ENCODE data around the gene FHOD3. TPM values are rescaled to one million over a fixed set of nuclear protein-coding genes. Genes with fewer than 3 reads are reported as not detected.

The FHOD3 gene
- total RNA-seq, 3 donors from 2014 or later: 2.7 to 14.4 (median 4.0) TPM

DNA sequence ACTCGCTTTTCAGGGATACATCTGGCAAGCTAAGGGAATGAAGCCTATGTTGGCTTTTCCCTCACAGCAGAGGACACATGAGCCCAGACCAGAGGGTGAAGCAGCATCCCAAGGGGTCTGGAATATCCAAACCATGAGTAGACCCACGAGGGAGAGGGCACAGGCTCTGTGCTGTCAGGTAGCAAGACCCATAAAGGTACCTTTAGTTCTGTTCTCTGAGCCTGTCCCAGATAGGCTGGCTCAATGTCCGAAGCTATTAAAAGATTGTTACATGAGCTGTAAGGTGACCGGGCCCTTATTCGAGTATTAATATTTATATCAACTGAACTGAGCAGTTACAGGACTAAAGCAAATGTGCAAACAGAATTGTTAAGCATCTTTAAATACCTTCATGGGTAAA, 479.1 kb downstream of the FHOD3 start:
- no peaks in the 10 kb centered on the region for H3K9me3 ChIP-seq
- no peaks in the 10 kb centered on the region for H3K36me3 ChIP-seq (ENCODE audit: low read depth)
- DNase-seq (no peak), ATAC-seq (no peak)
- no peak overlapping the region for H3K4me3 ChIP-seq
- H3K4me1 ChIP-seq (ENCODE audit: low read depth): no peaks in the 10 kb centered on the region
- TF ChIP-seq CTCF (IDR thresholded peaks at IDR 0.05): no peak
- intact Hi-C loops (cut with DNase I, micrococcal nuclease): no loop called here

DNA sequence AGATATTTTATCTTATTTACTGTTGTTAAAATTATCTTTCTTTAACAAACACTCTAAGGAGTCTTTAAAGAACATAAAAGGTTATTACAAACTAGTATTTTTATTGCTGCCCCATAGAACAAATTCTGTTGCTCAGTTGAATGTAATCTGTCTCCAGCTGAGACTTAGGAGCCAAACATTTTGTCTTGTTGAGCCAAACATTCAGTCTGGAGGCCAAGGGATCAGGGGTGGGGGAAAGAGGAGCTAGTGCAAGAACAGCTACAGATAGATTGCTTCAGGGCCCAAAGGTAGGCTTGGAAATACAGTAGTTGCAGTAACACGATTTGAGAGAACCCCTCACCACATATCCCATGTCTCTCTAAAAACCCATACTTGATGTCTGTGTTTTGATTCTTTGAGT, 480.1 kb downstream of the FHOD3 start:
- H3K9me3 ChIP-seq: no peaks in the 10 kb centered on the region
- H3K36me3 ChIP-seq (ENCODE audit: low read depth): no peaks in the 10 kb centered on the region
- DNase-seq: no peak
- H3K4me1 ChIP-seq (ENCODE audit: low read depth): no peaks in the 10 kb centered on the region
- H3K4me3 ChIP-seq: no peak overlapping the region
- ATAC-seq: no peak
- no peak for TF ChIP-seq CTCF (IDR thresholded peaks at IDR 0.05)
- intact Hi-C loops (cut with DNase I, micrococcal nuclease): no loop called here

GRCh38 chr18:36780748-36781147, 483.2 kb downstream of the FHOD3 start:
- no peaks in the 10 kb centered on the region for H3K9me3 ChIP-seq
- ATAC-seq: no peak
- DNase-seq: no peak
- no peaks in the 10 kb centered on the region for H3K4me1 ChIP-seq (ENCODE audit: low read depth)
- no peak for TF ChIP-seq CTCF (IDR thresholded peaks at IDR 0.05)
- no peaks in the 10 kb centered on the region for H3K36me3 ChIP-seq (ENCODE audit: low read depth)
- H3K4me3 ChIP-seq: no peak overlapping the region
- intact Hi-C loops (cut with DNase I, micrococcal nuclease): no loop called here

GRCh38 chr18:36782710-36783109, 485.2 kb downstream of the FHOD3 start:
- DNase-seq: no peak
- no peaks in the 10 kb centered on the region for H3K4me1 ChIP-seq (ENCODE audit: low read depth)
- no peaks in the 10 kb centered on the region for H3K9me3 ChIP-seq
- intact Hi-C loops (cut with DNase I, micrococcal nuclease): no loop called here
- no peak overlapping the region for H3K4me3 ChIP-seq
- TF ChIP-seq CTCF (IDR thresholded peaks at IDR 0.05): no peak
- no peak for ATAC-seq
- H3K36me3 ChIP-seq (ENCODE audit: low read depth): no peaks in the 10 kb centered on the region

DNA sequence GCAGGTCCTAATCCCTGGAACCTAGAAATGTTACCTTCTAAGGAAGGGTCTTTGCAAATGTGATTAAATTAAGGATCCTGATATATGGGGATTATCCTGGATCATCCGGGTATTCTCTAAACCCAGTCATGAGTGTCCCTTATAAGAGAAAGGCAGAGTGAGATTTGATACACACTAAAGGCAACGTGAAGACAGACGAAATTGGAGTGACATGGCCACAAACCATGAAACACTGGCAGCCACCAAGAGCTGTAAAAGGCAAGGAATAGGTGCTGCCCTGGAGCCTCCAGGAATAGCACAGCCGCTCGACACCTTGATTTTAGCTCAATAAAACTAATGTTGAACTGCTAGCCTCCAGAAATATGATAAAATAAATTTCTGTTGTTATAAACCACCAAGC, 486.3 kb downstream of the FHOD3 start:
- Histone ChIP-seq H3K36me3 (ENCODE audit: low read depth) (no peaks in the 10 kb centered on the region), H3K9me3 (no peaks in the 10 kb centered on the region), H3K4me1 (ENCODE audit: low read depth) (no peaks in the 10 kb centered on the region), H3K4me3 (no peak overlapping the region)
- intact Hi-C loops (cut with DNase I, micrococcal nuclease): no loop called here
- ATAC-seq (no peak), DNase-seq (no peak)
- no peak for TF ChIP-seq CTCF (IDR thresholded peaks at IDR 0.05)

DNA sequence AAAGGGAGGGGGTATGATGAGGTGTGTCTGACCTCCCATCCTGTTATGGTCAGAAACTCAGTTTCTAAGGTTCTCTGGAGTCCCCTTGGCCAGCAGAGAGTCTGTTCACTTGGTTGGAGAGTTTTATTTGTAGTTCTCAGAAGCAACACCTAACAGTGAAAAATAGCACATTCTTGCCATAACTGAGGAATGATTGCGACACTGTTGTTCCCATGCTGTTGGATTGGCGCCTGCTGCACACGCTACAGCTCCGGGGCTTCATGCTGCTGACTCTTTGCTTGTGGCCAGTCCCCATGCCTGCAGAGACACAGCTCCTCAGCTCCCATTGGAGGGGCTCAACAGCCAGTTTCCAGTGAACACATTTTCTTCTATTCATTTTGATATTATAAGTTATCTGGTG, 489.2 kb downstream of the FHOD3 start:
- no peak overlapping the region for H3K4me3 ChIP-seq
- DNase-seq (no peak), ATAC-seq (no peak)
- H3K4me1 ChIP-seq (ENCODE audit: low read depth): no peaks in the 10 kb centered on the region
- H3K9me3 ChIP-seq: no peaks in the 10 kb centered on the region
- no peak for TF ChIP-seq CTCF (IDR thresholded peaks at IDR 0.05)
- no peaks in the 10 kb centered on the region for H3K36me3 ChIP-seq (ENCODE audit: low read depth)
- intact Hi-C loops (cut with DNase I, micrococcal nuclease): no loop called here

Measured in mucosa of descending colon (tissue), 3 donors.